GM12891 (cell line): Measurements from ENCODE around the gene FSCN2.

Experiments used
- POLR2A ChIP-seq: IDR thresholded peaks from 2 replicates; pipeline ENCODE4 v1.6.1; 2011; ENCODE audit warnings: low read depth, low read length, control low read depth
- POLR2AphosphoS5 ChIP-seq: IDR thresholded peaks from 2 replicates; pipeline ENCODE4 v1.6.1; 2011; ENCODE audit warnings: low read depth, low read length, control low read depth
- TAF1 ChIP-seq: IDR thresholded peaks from 2 replicates; pipeline ENCODE4 v1.6.1; 2011; ENCODE audit warnings: low read depth, low read length, control low read depth

DNA sequence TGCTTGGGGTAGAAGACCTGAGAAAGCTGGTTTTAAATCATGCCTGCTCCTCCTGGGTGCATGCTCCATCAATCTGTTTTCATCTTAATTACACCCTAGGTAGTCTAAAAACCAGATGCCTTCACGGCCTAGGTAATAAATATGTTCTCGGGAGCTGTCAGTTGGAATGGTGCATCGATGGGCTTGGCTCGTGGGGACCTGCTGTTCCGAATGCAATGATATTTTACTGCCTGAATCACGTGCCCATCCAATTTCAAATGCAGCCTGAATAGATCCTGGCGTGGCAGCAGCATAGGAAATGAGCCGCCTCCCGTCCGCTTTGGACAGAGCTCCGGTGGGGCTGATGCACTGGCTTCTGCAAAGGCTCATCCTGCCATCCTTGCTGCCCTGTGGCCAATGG lies 42.8 kb downstream of the FSCN2 start:
- no peak for TF ChIP-seq POLR2AphosphoS5
- no peak for TF ChIP-seq POLR2A
- TF ChIP-seq TAF1 = no peak
